Activated CD4-positive, alpha-beta T cell treated with anti-CD3 and anti-CD28 coated beads, Interleukin-2, amount 10 ng/mL, durations not matched to agents 24 days and 14 days (primary cell): ENCODE measurements around the gene TMEM208. TPM values are rescaled to one million over a fixed set of nuclear protein-coding genes. Genes with fewer than 3 reads are reported as not detected.

Experiments used
- DNase-seq: peaks from one replicate; pipeline ENCODE4 v3.0.0; 2022
- H3K27ac Mint-ChIP-seq: one replicate; pipeline ENCODE4 v1.8.0; 2022; ENCODE audit warnings: mild to moderate bottlenecking, mixed read lengths
- H3K27me3 Mint-ChIP-seq: one replicate; pipeline ENCODE4 v1.8.0; 2022; ENCODE audit warnings: mixed read lengths
- H3K36me3 Mint-ChIP-seq: one replicate; pipeline ENCODE4 v1.8.0; 2022; ENCODE audit warnings: low read depth, mild to moderate bottlenecking, mixed read lengths
- H3K4me1 Mint-ChIP-seq: one replicate; pipeline ENCODE4 v1.8.0; 2021; ENCODE audit warnings: mixed read lengths
- H3K4me3 Mint-ChIP-seq: one replicate; pipeline ENCODE4 v1.8.0; 2022; ENCODE audit warnings: mild to moderate bottlenecking, moderate library complexity, mixed read lengths
- H3K9me3 Mint-ChIP-seq: one replicate; pipeline ENCODE4 v1.8.0; 2021; ENCODE audit warnings: mixed read lengths
- intact Hi-C: fragments of 100-400 bp; cut with micrococcal nuclease; formaldehyde crosslinking; loops from one replicate; pipeline ENCODE4 v1.15.1; 2023
- total RNA-seq: library from RNA; stranded (reverse); gene quantifications from 2 replicates; pipeline ENCODE4 v1.2.3, GENCODE V29; 2022

Gene TMEM208
- total RNA-seq, 1 donor from 2014 or later, result 65.6 TPM

GRCh38 chr16:67250045-67250327 is 23.1 kb downstream of the TMEM208 start:
- no peak overlapping the region for H3K27ac Mint-ChIP-seq
- peaks cover 14% of the 10 kb centered on the region for H3K27me3 Mint-ChIP-seq
- H3K9me3 Mint-ChIP-seq, result no peaks in the 10 kb centered on the region
- H3K4me3 Mint-ChIP-seq, result peak overlapping the region; percentile 89
- no peak for DNase-seq
- H3K4me1 Mint-ChIP-seq, result peaks cover 29% of the 10 kb centered on the region
- intact Hi-C loops, result no loop called here
- peaks cover 2% of the 10 kb centered on the region for H3K36me3 Mint-ChIP-seq

GRCh38 chr16:67252609-67253497 is 25.9 kb downstream of the TMEM208 start:
- Mint-ChIP-seq H3K4me1 (peaks cover 19% of the 10 kb centered on the region), H3K4me3 (no peak overlapping the region), H3K36me3 (no peaks in the 10 kb centered on the region), H3K27ac (no peak overlapping the region), H3K9me3 (no peaks in the 10 kb centered on the region), H3K27me3 (peaks cover 14% of the 10 kb centered on the region)
- intact Hi-C loops, result no loop called here
- DNase-seq, result no peak

- Mint-ChIP-seq H3K27ac (no peak overlapping the region), H3K4me1 (peaks cover 4% of the 10 kb centered on the region), H3K27me3 (peaks cover 7% of the 10 kb centered on the region), H3K9me3 (no peaks in the 10 kb centered on the region), H3K4me3 (no peak overlapping the region), H3K36me3 (no peaks in the 10 kb centered on the region)
- no peak for DNase-seq
- intact Hi-C loops, result no loop called here
These were observed 28.0 kb downstream of the TMEM208 start for GRCh38 chr16:67254801-67255552.

GRCh38 chr16:67255553-67256221 is 28.8 kb downstream of the TMEM208 start:
- H3K27me3 Mint-ChIP-seq, result peaks cover under 1% of the 10 kb centered on the region
- DNase-seq, result no peak
- H3K9me3 Mint-ChIP-seq, result no peaks in the 10 kb centered on the region
- H3K4me1 Mint-ChIP-seq, result peaks cover 3% of the 10 kb centered on the region
- no peak overlapping the region for H3K4me3 Mint-ChIP-seq
- intact Hi-C loops, result no loop called here
- no peaks in the 10 kb centered on the region for H3K36me3 Mint-ChIP-seq
- no peak overlapping the region for H3K27ac Mint-ChIP-seq

GRCh38 chr16:67256701-67257230 is 29.8 kb downstream of the TMEM208 start:
- no peaks in the 10 kb centered on the region for H3K36me3 Mint-ChIP-seq
- H3K27me3 Mint-ChIP-seq, result no peaks in the 10 kb centered on the region
- intact Hi-C loops, result no loop called here
- no peaks in the 10 kb centered on the region for H3K9me3 Mint-ChIP-seq
- peaks cover 3% of the 10 kb centered on the region for H3K4me1 Mint-ChIP-seq
- DNase-seq, result no peak
- H3K4me3 Mint-ChIP-seq, result no peak overlapping the region
- H3K27ac Mint-ChIP-seq, result no peak overlapping the region

GRCh38 chr16:67257486-67258160 is 30.7 kb downstream of the TMEM208 start:
- no peak for DNase-seq
- H3K27ac Mint-ChIP-seq, result no peak overlapping the region
- H3K4me1 Mint-ChIP-seq, result peaks cover 3% of the 10 kb centered on the region
- H3K27me3 Mint-ChIP-seq, result no peaks in the 10 kb centered on the region
- intact Hi-C loops, result no loop called here
- no peaks in the 10 kb centered on the region for H3K9me3 Mint-ChIP-seq
- H3K4me3 Mint-ChIP-seq, result no peak overlapping the region
- H3K36me3 Mint-ChIP-seq, result no peaks in the 10 kb centered on the region

- DNase-seq, result no peak
- no peak overlapping the region for H3K27ac Mint-ChIP-seq
- H3K4me1 Mint-ChIP-seq, result peaks cover 3% of the 10 kb centered on the region
- H3K36me3 Mint-ChIP-seq, result no peaks in the 10 kb centered on the region
- no peaks in the 10 kb centered on the region for H3K9me3 Mint-ChIP-seq
- H3K27me3 Mint-ChIP-seq, result no peaks in the 10 kb centered on the region
- intact Hi-C loops, result no loop called here
- H3K4me3 Mint-ChIP-seq, result no peak overlapping the region
These were observed 31.4 kb downstream of the TMEM208 start for GRCh38 chr16:67258161-67258835.

- Mint-ChIP-seq H3K9me3 (no peaks in the 10 kb centered on the region), H3K4me3 (no peak overlapping the region), H3K27ac (no peak overlapping the region), H3K27me3 (no peaks in the 10 kb centered on the region), H3K36me3 (no peaks in the 10 kb centered on the region), H3K4me1 (peaks cover 3% of the 10 kb centered on the region)
- intact Hi-C loops, result loop anchor here (1.0 to 5.0 kb wide), 3 partner anchors 80 to 158 kb away; partner anchors contain the start of gene ZDHHC1
- no peak for DNase-seq
These were observed 32.8 kb downstream of the TMEM208 start for GRCh38 chr16:67259705-67260104.

- Mint-ChIP-seq H3K9me3 (no peaks in the 10 kb centered on the region), H3K36me3 (no peaks in the 10 kb centered on the region), H3K4me3 (no peak overlapping the region), H3K27ac (no peak overlapping the region), H3K4me1 (peaks cover 3% of the 10 kb centered on the region), H3K27me3 (no peaks in the 10 kb centered on the region)
- peak; percentile 79 for DNase-seq
- intact Hi-C loops, result loop anchor here (1.0 to 5.0 kb wide), 3 partner anchors 79 to 157 kb away; partner anchors contain the start of gene ZDHHC1
These were observed 33.6 kb downstream of the TMEM208 start for GRCh38 chr16:67260426-67261063.

GRCh38 chr16:67263201-67263600 is 36.3 kb downstream of the TMEM208 start:
- DNase-seq, result no peak
- no peaks in the 10 kb centered on the region for H3K9me3 Mint-ChIP-seq
- H3K4me3 Mint-ChIP-seq, result no peak overlapping the region
- no peak overlapping the region for H3K27ac Mint-ChIP-seq
- H3K4me1 Mint-ChIP-seq, result peaks cover 3% of the 10 kb centered on the region
- H3K36me3 Mint-ChIP-seq, result no peaks in the 10 kb centered on the region
- intact Hi-C loops, result loop anchor here (5.0 kb wide), 1 partner anchor 154 kb away; the partner anchor contains the start of gene ZDHHC1
- no peaks in the 10 kb centered on the region for H3K27me3 Mint-ChIP-seq

GRCh38 chr16:67264277-67264676 is 37.3 kb downstream of the TMEM208 start:
- Mint-ChIP-seq H3K27me3 (no peaks in the 10 kb centered on the region), H3K4me1 (peaks cover 3% of the 10 kb centered on the region)

GRCh38 chr16:67264866-67265265 is 37.9 kb downstream of the TMEM208 start:
- H3K4me3 Mint-ChIP-seq, result no peak overlapping the region
- H3K27me3 Mint-ChIP-seq, result no peaks in the 10 kb centered on the region
- H3K36me3 Mint-ChIP-seq, result no peaks in the 10 kb centered on the region
- intact Hi-C loops, result loop anchor here (5.0 kb wide), 1 partner anchor 152 kb away; the partner anchor contains the start of gene ZDHHC1
- no peak for DNase-seq
- H3K4me1 Mint-ChIP-seq, result peaks cover 3% of the 10 kb centered on the region
- H3K27ac Mint-ChIP-seq, result no peak overlapping the region
- no peaks in the 10 kb centered on the region for H3K9me3 Mint-ChIP-seq

More at GRCh38 chr16:67264277-67264676, 37.3 kb downstream of the TMEM208 start:
- no peak for DNase-seq
- Mint-ChIP-seq H3K27ac (no peak overlapping the region), H3K4me3 (no peak overlapping the region), H3K36me3 (no peaks in the 10 kb centered on the region), H3K9me3 (no peaks in the 10 kb centered on the region)
- intact Hi-C loops, result loop anchor here (5.0 kb wide), 1 partner anchor 153 kb away; the partner anchor contains the start of gene ZDHHC1
